ENCODE measurements around the gene BLZF1. TPM values are rescaled to one million over a fixed set of nuclear protein-coding genes. Genes with fewer than 3 reads are reported as not detected.

BLZF1 gene
- total RNA-seq, 4 donors from 2014 or later = 28.1 to 41.1 (median 36.2) TPM

- WGBS = 98% methylated on average over 3 of the region's 3 CpGs
- TF ChIP-seq EP300 (IDR thresholded peaks at IDR 0.05) (no peak), CTCF (IDR thresholded peaks at IDR 0.05) (no peak), POLR2A (IDR thresholded peaks at IDR 0.05; ENCODE audit: low read depth) (no peak), POLR2AphosphoS5 (IDR thresholded peaks at IDR 0.05) (no peak)
- intact Hi-C loops (cut with DNase I) = loop anchor here (5.0 to 10.0 kb wide), 2 partner anchors 911 to 1004 kb away; no protein-coding TSS in a partner anchor
- no peak for DNase-seq (ENCODE audit: extremely low spot score)
- Histone ChIP-seq H3K27ac (replicated peaks in 1 of 4) (no peak overlapping the region), H3K4me3 (no peak overlapping the region), H3K9me3 (no peaks in the 10 kb centered on the region), H3K4me1 (no peaks in the 10 kb centered on the region), H3K27me3 (no peaks in the 10 kb centered on the region), H3K36me3 (no peaks in the 10 kb centered on the region)
Observed at GRCh38 chr1:169346036-169346589, 21.9 kb upstream of the BLZF1 start.

GRCh38 chr1:169347688-169348382 is 20.2 kb upstream of the BLZF1 start:
- no peaks in the 10 kb centered on the region for H3K4me1 ChIP-seq
- DNase-seq (ENCODE audit: extremely low spot score) = no peak
- WGBS = 73% methylated on average over 2 of the region's 2 CpGs
- no peaks in the 10 kb centered on the region for H3K27me3 ChIP-seq
- intact Hi-C loops (cut with DNase I) = loop anchor here (1.0 to 10.0 kb wide), 3 partner anchors 745 to 1006 kb away; no protein-coding TSS in a partner anchor
- no peak overlapping the region for H3K27ac ChIP-seq (replicated peaks in 1 of 4)
- H3K36me3 ChIP-seq = no peaks in the 10 kb centered on the region
- no peaks in the 10 kb centered on the region for H3K9me3 ChIP-seq
- H3K4me3 ChIP-seq = no peak overlapping the region
- TF ChIP-seq CTCF (IDR thresholded peaks at IDR 0.05) (no peak), POLR2A (IDR thresholded peaks at IDR 0.05; ENCODE audit: low read depth) (no peak), EP300 (IDR thresholded peaks at IDR 0.05) (no peak), POLR2AphosphoS5 (IDR thresholded peaks at IDR 0.05) (no peak)

- Histone ChIP-seq H3K36me3 (no peaks in the 10 kb centered on the region), H3K27me3 (no peaks in the 10 kb centered on the region), H3K27ac (replicated peaks in 1 of 4) (no peak overlapping the region), H3K9me3 (no peaks in the 10 kb centered on the region), H3K4me3 (no peak overlapping the region), H3K4me1 (no peaks in the 10 kb centered on the region)
- intact Hi-C loops (cut with DNase I) = loop anchor here (1.0 to 10.0 kb wide), 3 partner anchors 745 to 1006 kb away; no protein-coding TSS in a partner anchor
- 43% methylated on average over 5 of the region's 5 CpGs for WGBS
- TF ChIP-seq EP300 (IDR thresholded peaks at IDR 0.05) (no peak), CTCF (IDR thresholded peaks at IDR 0.05) (peak; percentile 73 to 83 (median 78))
- DNase-seq (ENCODE audit: extremely low spot score) = no peak
Observed at GRCh38 chr1:169348383-169349036, 19.5 kb upstream of the BLZF1 start.

- H3K36me3 ChIP-seq = no peaks in the 10 kb centered on the region
- no peaks in the 10 kb centered on the region for H3K9me3 ChIP-seq
- H3K4me1 ChIP-seq = no peaks in the 10 kb centered on the region
- intact Hi-C loops (cut with DNase I) = no loop called here
- H3K4me3 ChIP-seq = no peak overlapping the region
- no peak for TF ChIP-seq EP300 (IDR thresholded peaks at IDR 0.05)
- TF ChIP-seq CTCF (IDR thresholded peaks at IDR 0.05) = no peak
- no peak for TF ChIP-seq POLR2A (IDR thresholded peaks at IDR 0.05; ENCODE audit: low read depth)
- no peak for TF ChIP-seq POLR2AphosphoS5 (IDR thresholded peaks at IDR 0.05)
- H3K27me3 ChIP-seq = no peaks in the 10 kb centered on the region
- DNase-seq (ENCODE audit: extremely low spot score) = no peak
- no peak overlapping the region for H3K27ac ChIP-seq (replicated peaks in 1 of 4)
- 92% methylated on average over 1 of the region's 1 CpG for WGBS
Observed at GRCh38 chr1:169360415-169360814, 7.6 kb upstream of the BLZF1 start.

Data from esophagus muscularis mucosa (tissue), 4 donors.